CD4-positive, alpha-beta T cell treated with Interleukin-6 at 100 ng/mL for 8 hours (primary cell): ENCODE data around the gene GMIP.

Experiments
- DNase-seq: peaks from one replicate; pipeline ENCODE4 v3.0.0-alpha.2; 2020; ENCODE audit warnings: mixed read lengths, low spot score

Gene GMIP

GRCh38 chr19:19659646-19660245 lies 16.3 kb upstream of the GMIP start:
- no peak for DNase-seq

GRCh38 chr19:19657397-19657783 lies 13.9 kb upstream of the GMIP start:
- no peak for DNase-seq

- DNase-seq = no peak
Measured at GRCh38 chr19:19656451-19657396, 13.3 kb upstream of the GMIP start.

- no peak for DNase-seq
Measured at GRCh38 chr19:19655641-19656343, 12.3 kb upstream of the GMIP start.

GRCh38 chr19:19655051-19655594 lies 11.7 kb upstream of the GMIP start:
- DNase-seq = no peak

GRCh38 chr19:19654441-19654840 lies 11.0 kb upstream of the GMIP start:
- DNase-seq = no peak

- no peak for DNase-seq
Measured at GRCh38 chr19:19653597-19654147, 10.2 kb upstream of the GMIP start.

- DNase-seq = no peak
Measured at GRCh38 chr19:19652482-19653295, 9.2 kb upstream of the GMIP start.

GRCh38 chr19:19651076-19651475 lies 7.6 kb upstream of the GMIP start:
- no peak for DNase-seq

GRCh38 chr19:19650331-19650730 lies 6.9 kb upstream of the GMIP start:
- no peak for DNase-seq

- no peak for DNase-seq
Measured at GRCh38 chr19:19649580-19649995, 6.1 kb upstream of the GMIP start.

GRCh38 chr19:19649155-19649554 lies 5.7 kb upstream of the GMIP start:
- DNase-seq = no peak

- DNase-seq = no peak
Measured at GRCh38 chr19:19647037-19647835, 3.8 kb upstream of the GMIP start.

GRCh38 chr19:19645233-19645870 lies 1.9 kb upstream of the GMIP start:
- DNase-seq = no peak

- DNase-seq = no peak
Measured at GRCh38 chr19:19644054-19644388, 564 bp upstream of the GMIP start.

GRCh38 chr19:19642506-19643157 lies 825 bp downstream of the GMIP start:
- peak; percentile 52 for DNase-seq

GRCh38 chr19:19637523-19638251 lies 5.8 kb downstream of the GMIP start:
- no peak for DNase-seq

- DNase-seq = no peak
Measured at GRCh38 chr19:19637186-19637522, 6.3 kb downstream of the GMIP start.

GRCh38 chr19:19636573-19637185 lies 6.8 kb downstream of the GMIP start:
- DNase-seq = no peak
